Astrocyte (in vitro differentiated cells and primary cell): ENCODE results near the gene TKTL1. TPM values are rescaled to one million over a fixed set of nuclear protein-coding genes. Genes with fewer than 3 reads are reported as not detected.
"Not testable (repeated sequence)": the region's sequence is repeated elsewhere in the genome, so short reads cannot be mapped to it uniquely, and the experiment has no call there.

Source experiments
- DNase-seq: peaks from one replicate; pipeline ENCODE4 v3.0.0-alpha.2; 2010; ENCODE audit warnings: low read depth
- FAIRE-seq: peaks from 2 replicates; lab custom pipeline; 2011; peaks lifted over from hg19 to GRCh38; lab: Jason Lieb, UNC
- H2AFZ ChIP-seq: 2 replicates; pipeline ENCODE4 v1.6.0; 2012; ENCODE audit warnings: low read depth, low read length, inconsistent platforms
- H3K27ac ChIP-seq: 2 replicates; pipeline ENCODE4 v1.5.1; 2011; ENCODE audit warnings: low read depth, low read length, inconsistent platforms
- H3K27me3 ChIP-seq: 2 replicates; pipeline ENCODE4 v1.6.0; 2011; ENCODE audit warnings: low read length, inconsistent platforms; ENCODE audit not compliant: insufficient read depth
- H3K36me3 ChIP-seq: 2 replicates; pipeline ENCODE4 v1.5.1; 2011; ENCODE audit warnings: low read length, inconsistent platforms; ENCODE audit not compliant: insufficient read depth
- H3K4me1 ChIP-seq: 2 replicates; pipeline ENCODE4 v1.5.1; 2011; ENCODE audit warnings: low read length, inconsistent platforms; ENCODE audit not compliant: insufficient read depth
- H3K4me2 ChIP-seq: 2 replicates; pipeline ENCODE4 v1.6.0; 2012; ENCODE audit warnings: low read length, inconsistent platforms
- H3K4me3 ChIP-seq: 2 replicates; pipeline ENCODE4 v1.5.1; 2011; ENCODE audit warnings: low read depth, mild to moderate bottlenecking, low read length, inconsistent platforms; ENCODE audit not compliant: insufficient read depth
- H3K79me2 ChIP-seq: 2 replicates; pipeline ENCODE4 v1.6.0; 2012; ENCODE audit warnings: mild to moderate bottlenecking, low read length, inconsistent platforms; ENCODE audit not compliant: insufficient read depth
- H3K9ac ChIP-seq: 2 replicates; pipeline ENCODE4 v1.6.0; 2012; ENCODE audit warnings: mild to moderate bottlenecking, low read length, inconsistent platforms
- H3K9me3 ChIP-seq: 2 replicates; pipeline ENCODE4 v1.5.1; 2012; ENCODE audit warnings: low read depth, mild to moderate bottlenecking, low read length, inconsistent platforms; ENCODE audit not compliant: insufficient read depth
- H4K20me1 ChIP-seq: 2 replicates; pipeline ENCODE4 v1.6.0; 2012; ENCODE audit warnings: low read length, inconsistent platforms; ENCODE audit not compliant: insufficient read depth
- H3K27ac Mint-ChIP-seq: one replicate; pipeline ENCODE4 v1.8.0; 2021; ENCODE audit warnings: mild to moderate bottlenecking, mixed read lengths; ENCODE audit not compliant: unreplicated experiment
- H3K27me3 Mint-ChIP-seq: one replicate; pipeline ENCODE4 v1.8.0; 2021; ENCODE audit warnings: low read depth, mixed read lengths; ENCODE audit not compliant: unreplicated experiment
- H3K36me3 Mint-ChIP-seq: one replicate; pipeline ENCODE4 v1.8.0; 2021; ENCODE audit warnings: low read depth, mixed read lengths; ENCODE audit not compliant: unreplicated experiment
- H3K4me1 Mint-ChIP-seq: one replicate; pipeline ENCODE4 v1.8.0; 2021; ENCODE audit warnings: low read depth, mixed read lengths; ENCODE audit not compliant: unreplicated experiment
- H3K4me3 Mint-ChIP-seq: one replicate; pipeline ENCODE4 v1.8.0; 2021; ENCODE audit warnings: mild to moderate bottlenecking, moderate library complexity, mixed read lengths; ENCODE audit not compliant: unreplicated experiment
- H3K9me3 Mint-ChIP-seq: one replicate; pipeline ENCODE4 v1.8.0; 2021; ENCODE audit warnings: mild to moderate bottlenecking, mixed read lengths; ENCODE audit not compliant: unreplicated experiment
- EZH2 ChIP-seq: IDR thresholded peaks from 2 replicates; pipeline ENCODE4 v1.6.1; 2012; ENCODE audit warnings: mild to moderate bottlenecking, low read length, inconsistent platforms; ENCODE audit not compliant: insufficient read depth
- total RNA-seq: library from RNA; stranded (reverse); gene quantifications from 2 replicates; pipeline ENCODE4 v1.2.1, GENCODE V29; 2021
- TF ChIP-seq, protein P1 (sequence below): IDR thresholded peaks from 2 replicates; pipeline ENCODE4 v1.5.1; 2011; ENCODE audit warnings: low read depth, mild to moderate bottlenecking, inconsistent platforms, low read length, moderate library complexity; ENCODE audit not compliant: insufficient read depth

Gene TKTL1
- total RNA-seq, 1 donor from 2014 or later = not detected

- H3K4me3 ChIP-seq = no peak overlapping the region
- DNase-seq = no peak
- Mint-ChIP-seq H3K9me3 (no peaks in the 10 kb centered on the region), H3K27ac (no peak overlapping the region), H3K36me3 (no peaks in the 10 kb centered on the region), H3K27me3 (peaks cover 8% of the 10 kb centered on the region), H3K4me3 (no peak overlapping the region), H3K4me1 (peaks cover 4% of the 10 kb centered on the region)
- no peak overlapping the region for H3K27ac ChIP-seq
- H3K9me3 ChIP-seq = no peaks in the 10 kb centered on the region
- H3K27me3 ChIP-seq = no peaks in the 10 kb centered on the region
- no peak overlapping the region for H3K4me2 ChIP-seq
- no peaks in the 10 kb centered on the region for H3K79me2 ChIP-seq
- no peak overlapping the region for H2AFZ ChIP-seq
- H3K4me1 ChIP-seq = peaks cover 2% of the 10 kb centered on the region
- H3K36me3 ChIP-seq = no peaks in the 10 kb centered on the region
- no peaks in the 10 kb centered on the region for H4K20me1 ChIP-seq
- H3K9ac ChIP-seq = no peak overlapping the region
- TF ChIP-seq EZH2 = no peak
- TF ChIP-seq, protein P1, sequence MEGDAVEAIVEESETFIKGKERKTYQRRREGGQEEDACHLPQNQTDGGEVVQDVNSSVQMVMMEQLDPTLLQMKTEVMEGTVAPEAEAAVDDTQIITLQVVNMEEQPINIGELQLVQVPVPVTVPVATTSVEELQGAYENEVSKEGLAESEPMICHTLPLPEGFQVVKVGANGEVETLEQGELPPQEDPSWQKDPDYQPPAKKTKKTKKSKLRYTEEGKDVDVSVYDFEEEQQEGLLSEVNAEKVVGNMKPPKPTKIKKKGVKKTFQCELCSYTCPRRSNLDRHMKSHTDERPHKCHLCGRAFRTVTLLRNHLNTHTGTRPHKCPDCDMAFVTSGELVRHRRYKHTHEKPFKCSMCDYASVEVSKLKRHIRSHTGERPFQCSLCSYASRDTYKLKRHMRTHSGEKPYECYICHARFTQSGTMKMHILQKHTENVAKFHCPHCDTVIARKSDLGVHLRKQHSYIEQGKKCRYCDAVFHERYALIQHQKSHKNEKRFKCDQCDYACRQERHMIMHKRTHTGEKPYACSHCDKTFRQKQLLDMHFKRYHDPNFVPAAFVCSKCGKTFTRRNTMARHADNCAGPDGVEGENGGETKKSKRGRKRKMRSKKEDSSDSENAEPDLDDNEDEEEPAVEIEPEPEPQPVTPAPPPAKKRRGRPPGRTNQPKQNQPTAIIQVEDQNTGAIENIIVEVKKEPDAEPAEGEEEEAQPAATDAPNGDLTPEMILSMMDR = no peak
- no peak for FAIRE-seq
Measured at GRCh38 chrX:154333116-154333515, 37.5 kb downstream of the TKTL1 start.

DNA sequence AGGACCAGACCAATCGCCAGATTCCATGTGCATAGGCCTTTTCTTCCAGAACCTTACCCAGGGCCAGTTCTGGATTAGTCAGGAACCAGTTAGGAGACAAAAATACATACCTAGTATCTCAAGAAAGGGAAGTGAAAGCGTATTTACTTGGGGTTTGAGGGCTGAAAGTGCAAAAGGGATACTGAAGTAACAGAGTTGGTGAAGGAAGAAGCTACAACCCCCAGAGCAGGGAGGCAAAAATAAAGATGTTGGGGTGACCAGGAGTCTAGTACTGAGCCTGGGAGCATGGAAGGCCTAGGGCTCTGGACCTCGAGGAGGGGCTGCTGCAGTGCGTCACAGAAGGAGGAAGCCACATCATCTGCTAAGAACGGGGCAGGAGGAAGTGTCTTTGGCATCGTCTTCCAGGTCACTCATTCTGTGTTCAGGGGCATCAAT, 38.3 kb downstream of the TKTL1 start:
- no peak overlapping the region for H3K27ac Mint-ChIP-seq

GRCh38 chrX:154334496-154334895, 38.9 kb downstream of the TKTL1 start:
- H3K27me3 Mint-ChIP-seq = peaks cover 8% of the 10 kb centered on the region
- Histone ChIP-seq H3K9me3 (no peaks in the 10 kb centered on the region), H3K27me3 (no peaks in the 10 kb centered on the region), H3K79me2 (no peaks in the 10 kb centered on the region), H2AFZ (no peak overlapping the region), H4K20me1 (no peaks in the 10 kb centered on the region), H3K4me3 (no peak overlapping the region), H3K27ac (no peak overlapping the region), H3K4me1 (peaks cover 2% of the 10 kb centered on the region), H3K4me2 (no peak overlapping the region), H3K36me3 (no peaks in the 10 kb centered on the region), H3K9ac (no peak overlapping the region)
- TF ChIP-seq EZH2 = no peak
- TF ChIP-seq, protein P1 = no peak
- H3K9me3 Mint-ChIP-seq = no peaks in the 10 kb centered on the region
- H3K27ac Mint-ChIP-seq = no peak overlapping the region
- no peaks in the 10 kb centered on the region for H3K36me3 Mint-ChIP-seq
- no peak overlapping the region for H3K4me3 Mint-ChIP-seq
- H3K4me1 Mint-ChIP-seq = peaks cover 4% of the 10 kb centered on the region
- DNase-seq (no peak), FAIRE-seq (no peak)

More for the DNA sequence above, 38.3 kb downstream of the TKTL1 start:
- no peaks in the 10 kb centered on the region for H3K27me3 ChIP-seq
- H3K27ac ChIP-seq = no peak overlapping the region
- Mint-ChIP-seq H3K9me3 (no peaks in the 10 kb centered on the region), H3K36me3 (no peaks in the 10 kb centered on the region), H3K4me1 (peaks cover 4% of the 10 kb centered on the region), H3K4me3 (no peak overlapping the region), H3K27me3 (peaks cover 8% of the 10 kb centered on the region)
- no peak for TF ChIP-seq EZH2
- TF ChIP-seq, protein P1 = no peak
- no peaks in the 10 kb centered on the region for H3K36me3 ChIP-seq
- H3K4me1 ChIP-seq = peaks cover 2% of the 10 kb centered on the region
- no peaks in the 10 kb centered on the region for H3K79me2 ChIP-seq
- H3K4me3 ChIP-seq = no peak overlapping the region
- DNase-seq = no peak
- no peak overlapping the region for H3K9ac ChIP-seq
- no peak overlapping the region for H3K4me2 ChIP-seq
- H2AFZ ChIP-seq = no peak overlapping the region
- H3K9me3 ChIP-seq = no peaks in the 10 kb centered on the region
- no peak for FAIRE-seq
- no peaks in the 10 kb centered on the region for H4K20me1 ChIP-seq

GRCh38 chrX:154341399-154342298, 46.1 kb downstream of the TKTL1 start:
- H3K9me3 Mint-ChIP-seq, H2AFZ ChIP-seq, H3K4me2 ChIP-seq, H3K36me3 Mint-ChIP-seq, DNase-seq, H3K4me3 Mint-ChIP-seq, H3K9me3 ChIP-seq, H4K20me1 ChIP-seq, H3K4me1 Mint-ChIP-seq, FAIRE-seq, H3K36me3 ChIP-seq, H3K27ac ChIP-seq, H3K27me3 ChIP-seq, H3K79me2 ChIP-seq, H3K4me3 ChIP-seq, H3K27me3 Mint-ChIP-seq, H3K9ac ChIP-seq, H3K27ac Mint-ChIP-seq, H3K4me1 ChIP-seq: not testable (repeated sequence)
